Measurements from ENCODE around the gene SOBP. TPM values are rescaled to one million over a fixed set of nuclear protein-coding genes. Genes with fewer than 3 reads are reported as not detected.

Gene SOBP
- total RNA-seq, 2 experiments from 2014 or later, result 1.2 to 1.4 TPM

GRCh38 chr6:107666981-107667601 is 177.2 kb downstream of the SOBP start:
- Mint-ChIP-seq H3K36me3 (peaks cover 6% of the 10 kb centered on the region), H3K4me3 (no peak overlapping the region), H3K27ac (peak overlapping the region; percentile 26), H3K4me1 (peaks cover 38% of the 10 kb centered on the region), H3K27me3 (peaks cover 3% of the 10 kb centered on the region), H3K9me3 (no peaks in the 10 kb centered on the region)
- POLR2A ChIA-PET, result interaction anchor here (1.7 to 4.8 kb wide), 2 partner anchors 9 to 207 kb away, joined by 6 to 55 read pairs; partner anchors contain the start of gene PDSS2
- ATAC-seq (ENCODE audit: low read depth) (no peak), DNase-seq (no peak)

GRCh38 chr6:107667790-107668189 is 177.9 kb downstream of the SOBP start:
- peaks cover 39% of the 10 kb centered on the region for H3K4me1 Mint-ChIP-seq
- POLR2A ChIA-PET, result interaction anchor here (4.8 kb wide), 1 partner anchor 10 kb away, joined by 55 read pairs; no protein-coding TSS in a partner anchor
- H3K9me3 Mint-ChIP-seq, result no peaks in the 10 kb centered on the region
- peaks cover 2% of the 10 kb centered on the region for H3K27me3 Mint-ChIP-seq
- DNase-seq, result no peak
- no peak overlapping the region for H3K4me3 Mint-ChIP-seq
- H3K36me3 Mint-ChIP-seq, result peaks cover 6% of the 10 kb centered on the region
- no peak for ATAC-seq (ENCODE audit: low read depth)
- peak overlapping the region; percentile 86 for H3K27ac Mint-ChIP-seq

- Mint-ChIP-seq H3K4me3 (peak overlapping the region; percentile 50), H3K27ac (peak overlapping the region; percentile 86), H3K4me1 (peaks cover 37% of the 10 kb centered on the region), H3K9me3 (no peaks in the 10 kb centered on the region), H3K27me3 (no peaks in the 10 kb centered on the region), H3K36me3 (peaks cover 6% of the 10 kb centered on the region)
- ATAC-seq (ENCODE audit: low read depth) (peak; percentile 96), DNase-seq (peak; percentile 68)
- POLR2A ChIA-PET, result interaction anchor here (2.1 to 4.8 kb wide), 3 partner anchors 11 to 209 kb away, joined by 11 to 55 read pairs (median 17); partner anchors contain the start of gene PDSS2
These were observed 179.0 kb downstream of the SOBP start for GRCh38 chr6:107668743-107669474.

- Mint-ChIP-seq H3K9me3 (no peaks in the 10 kb centered on the region), H3K36me3 (peaks cover 5% of the 10 kb centered on the region), H3K27ac (peak overlapping the region; percentile 70), H3K27me3 (no peaks in the 10 kb centered on the region), H3K4me1 (peaks cover 41% of the 10 kb centered on the region), H3K4me3 (peak overlapping the region; percentile 37)
- POLR2A ChIA-PET, result interaction anchor here (0.7 to 4.8 kb wide), 3 partner anchors 13 to 211 kb away, joined by 3 to 55 read pairs (median 17); partner anchors contain the start of gene PDSS2
- ATAC-seq (ENCODE audit: low read depth) (no peak), DNase-seq (peak; percentile 52)
These were observed 180.9 kb downstream of the SOBP start for GRCh38 chr6:107670792-107671199.

- Mint-ChIP-seq H3K27ac (no peak overlapping the region), H3K27me3 (no peaks in the 10 kb centered on the region)
- ATAC-seq (ENCODE audit: low read depth), result no peak
These were observed 183.2 kb downstream of the SOBP start for GRCh38 chr6:107673076-107673494.

GRCh38 chr6:107674995-107675738 is 185.2 kb downstream of the SOBP start:
- ATAC-seq (ENCODE audit: low read depth), result peak; percentile 97
- H3K4me3 Mint-ChIP-seq, result peak overlapping the region; percentile 79
- no peaks in the 10 kb centered on the region for H3K36me3 Mint-ChIP-seq
- H3K27me3 Mint-ChIP-seq, result peaks cover 6% of the 10 kb centered on the region
- peak overlapping the region; percentile 95 for H3K27ac Mint-ChIP-seq
- DNase-seq, result peak; percentile 93
- POLR2A ChIA-PET, result interaction anchor here (0.8 to 2.8 kb wide), 5 partner anchors 17 to 357 kb away, joined by 3 to 11 read pairs (median 5); partner anchors contain the start of gene PDSS2
- H3K4me1 Mint-ChIP-seq, result peaks cover 20% of the 10 kb centered on the region
- no peaks in the 10 kb centered on the region for H3K9me3 Mint-ChIP-seq

More at GRCh38 chr6:107673076-107673494, 183.2 kb downstream of the SOBP start:
- POLR2A ChIA-PET, result interaction anchor here (1.2 to 2.8 kb wide), 2 partner anchors 214 to 355 kb away, joined by 3 to 11 read pairs; partner anchors contain the start of gene PDSS2
- Mint-ChIP-seq H3K9me3 (no peaks in the 10 kb centered on the region), H3K4me3 (no peak overlapping the region), H3K36me3 (no peaks in the 10 kb centered on the region), H3K4me1 (peaks cover 33% of the 10 kb centered on the region)
- DNase-seq, result no peak

- Mint-ChIP-seq H3K4me3 (no peak overlapping the region), H3K4me1 (peaks cover 14% of the 10 kb centered on the region), H3K9me3 (no peaks in the 10 kb centered on the region), H3K27me3 (peaks cover 6% of the 10 kb centered on the region), H3K27ac (no peak overlapping the region), H3K36me3 (no peaks in the 10 kb centered on the region)
- POLR2A ChIA-PET, result interaction anchor here (1.0 to 2.8 kb wide), 3 partner anchors 172 to 217 kb away, joined by 3 to 11 read pairs (median 5); partner anchors contain the start of gene PDSS2
- no peak for DNase-seq
- ATAC-seq (ENCODE audit: low read depth), result no peak
These were observed 186.1 kb downstream of the SOBP start for GRCh38 chr6:107676042-107676441.

GRCh38 chr6:107677399-107677798 is 187.5 kb downstream of the SOBP start:
- Mint-ChIP-seq H3K9me3 (peaks cover under 1% of the 10 kb centered on the region), H3K4me3 (no peak overlapping the region), H3K4me1 (peaks cover 12% of the 10 kb centered on the region), H3K27ac (no peak overlapping the region), H3K36me3 (no peaks in the 10 kb centered on the region), H3K27me3 (peaks cover 6% of the 10 kb centered on the region)
- POLR2A ChIA-PET, result no interaction called here
- DNase-seq (no peak), ATAC-seq (ENCODE audit: low read depth) (no peak)

- H3K36me3 Mint-ChIP-seq, result no peaks in the 10 kb centered on the region
- POLR2A ChIA-PET, result no interaction called here
- no peak overlapping the region for H3K27ac Mint-ChIP-seq
- H3K9me3 Mint-ChIP-seq, result peaks cover 10% of the 10 kb centered on the region
- ATAC-seq (ENCODE audit: low read depth) (no peak), DNase-seq (no peak)
- H3K4me1 Mint-ChIP-seq, result peaks cover 9% of the 10 kb centered on the region
- H3K4me3 Mint-ChIP-seq, result no peak overlapping the region
- H3K27me3 Mint-ChIP-seq, result peaks cover 6% of the 10 kb centered on the region
These were observed 189.5 kb downstream of the SOBP start for GRCh38 chr6:107679457-107679856.

GRCh38 chr6:107682721-107683120 is 192.8 kb downstream of the SOBP start:
- H3K27me3 Mint-ChIP-seq, result peaks cover 6% of the 10 kb centered on the region

GRCh38 chr6:107683183-107683582 is 193.3 kb downstream of the SOBP start:
- peaks cover 11% of the 10 kb centered on the region for H3K9me3 Mint-ChIP-seq
- H3K27ac Mint-ChIP-seq, result no peak overlapping the region
- H3K4me3 Mint-ChIP-seq, result no peak overlapping the region
- H3K4me1 Mint-ChIP-seq, result no peaks in the 10 kb centered on the region
- H3K27me3 Mint-ChIP-seq, result peaks cover 6% of the 10 kb centered on the region
- ATAC-seq (ENCODE audit: low read depth) (no peak), DNase-seq (no peak)
- H3K36me3 Mint-ChIP-seq, result no peaks in the 10 kb centered on the region
- POLR2A ChIA-PET, result no interaction called here

More at GRCh38 chr6:107682721-107683120, 192.8 kb downstream of the SOBP start:
- peaks cover 11% of the 10 kb centered on the region for H3K9me3 Mint-ChIP-seq
- no peaks in the 10 kb centered on the region for H3K36me3 Mint-ChIP-seq
- POLR2A ChIA-PET, result no interaction called here
- no peaks in the 10 kb centered on the region for H3K4me1 Mint-ChIP-seq
- DNase-seq, result no peak
- no peak overlapping the region for H3K4me3 Mint-ChIP-seq
- no peak overlapping the region for H3K27ac Mint-ChIP-seq
- no peak for ATAC-seq (ENCODE audit: low read depth)

- no peaks in the 10 kb centered on the region for H3K27me3 Mint-ChIP-seq
- no peak for ATAC-seq (ENCODE audit: low read depth)
- peaks cover 2% of the 10 kb centered on the region for H3K36me3 Mint-ChIP-seq
- peaks cover 2% of the 10 kb centered on the region for H3K4me1 Mint-ChIP-seq
- peaks cover 11% of the 10 kb centered on the region for H3K9me3 Mint-ChIP-seq
- POLR2A ChIA-PET, result no interaction called here
- DNase-seq, result no peak
- no peak overlapping the region for H3K4me3 Mint-ChIP-seq
- no peak overlapping the region for H3K27ac Mint-ChIP-seq
These were observed 195.1 kb downstream of the SOBP start for GRCh38 chr6:107684996-107685395.

GRCh38 chr6:107689190-107689589 is 199.3 kb downstream of the SOBP start:
- ATAC-seq (ENCODE audit: low read depth) (no peak), DNase-seq (no peak)
- peaks cover 4% of the 10 kb centered on the region for H3K36me3 Mint-ChIP-seq
- peaks cover 2% of the 10 kb centered on the region for H3K27me3 Mint-ChIP-seq
- POLR2A ChIA-PET, result no interaction called here
- peak overlapping the region; percentile 4 for H3K27ac Mint-ChIP-seq
- H3K4me3 Mint-ChIP-seq, result no peak overlapping the region
- peaks cover 8% of the 10 kb centered on the region for H3K4me1 Mint-ChIP-seq
- H3K9me3 Mint-ChIP-seq, result peaks cover 4% of the 10 kb centered on the region
